ENCODE measurements around the gene TBCK. TPM values are rescaled to one million over a fixed set of nuclear protein-coding genes. Genes with fewer than 3 reads are reported as not detected.

The TBCK gene
- total and polyA plus RNA-seq, 2 of the 8 experiments (the other 6 are each of a cell fraction or from before 2014, with no cell fraction given), result 10.2 to 18.7 TPM

DNA sequence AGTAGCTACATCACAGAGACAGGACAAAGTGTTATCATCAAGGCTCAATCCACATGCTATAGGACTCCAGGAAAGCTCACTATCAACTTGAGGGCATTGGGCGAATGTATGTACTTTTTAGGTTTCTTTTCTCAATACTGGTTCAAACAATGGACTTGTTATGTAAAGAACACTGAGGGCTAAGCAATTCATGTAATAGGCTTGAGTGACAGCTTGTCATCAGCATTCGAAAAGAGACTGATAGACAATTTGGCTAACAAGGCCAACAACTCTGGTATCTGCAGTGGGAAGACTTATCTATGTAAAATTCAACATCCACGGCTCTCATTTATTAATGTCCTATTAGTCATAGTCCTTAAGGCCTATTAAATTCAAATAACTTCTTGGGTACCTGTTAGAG is 279.7 kb downstream of the TBCK start:
- Histone ChIP-seq H3K79me1 (ENCODE audit: low read depth, low read length) (no peaks in the 10 kb centered on the region), H2BK20ac (ENCODE audit: low read length) (no peak overlapping the region), H3K4me1 (replicated peaks in 1 of 4; ENCODE audit: control insufficient read depth in 3 of 4, insufficient read depth in 4 of 4, low read length in 3 of 4) (peaks cover 0 to 2% (median 0%) of the 10 kb centered on the region in 4 experiments; a peak in 1 of 7 replicates), H3K4me3 (ENCODE audit: extremely low read depth in 1 of 4, insufficient read depth in 2 of 4, low read depth in 3 of 4, low read length in 4 of 4) (no peak overlapping the region), H2AFZ (ENCODE audit: low read length) (no peak overlapping the region), H3K23ac (ENCODE audit: insufficient read length) (no peak overlapping the region), H3K36me3 (ENCODE audit: control insufficient read depth in 2 of 4, insufficient read depth in 4 of 4, low read length in 3 of 4) (no peaks in the 10 kb centered on the region), H2BK12ac (ENCODE audit: low read depth, low read length) (no peak overlapping the region), H3K56ac (replicated peaks; ENCODE audit: insufficient read length, low read depth, low read length) (no peak overlapping the region), H3K14ac (ENCODE audit: insufficient read length) (no peak overlapping the region), H4K91ac (replicated peaks; ENCODE audit: insufficient read length, low read length) (no peak overlapping the region), H2BK5ac (ENCODE audit: low read depth, low read length) (no peak overlapping the region), H3K27ac (ENCODE audit: low read depth, low read length) (no peak overlapping the region), H3K23me2 (ENCODE audit: low read depth, low read length) (no peaks in the 10 kb centered on the region), H2BK15ac (ENCODE audit: low read length) (no peak overlapping the region), H3K18ac (ENCODE audit: extremely low read depth, low read length) (no peak overlapping the region), H4K8ac (ENCODE audit: extremely low read depth, insufficient read depth, low read length) (no peak overlapping the region), H3K9me3 (ENCODE audit: insufficient read depth in 2 of 2, low read depth in 1 of 2, low read length in 1 of 2) (no peaks in the 10 kb centered on the region), H3K4me2 (ENCODE audit: insufficient read depth in 1 of 2, low read depth in 2 of 2, low read length in 2 of 2) (no peak overlapping the region), H3K4ac (replicated peaks; ENCODE audit: insufficient read length, low read depth, low read length) (no peak overlapping the region), H4K20me1 (replicated peaks in 1 of 2; ENCODE audit: control insufficient read depth in 1 of 2, insufficient read depth in 2 of 2, low read length in 2 of 2) (no peaks in the 10 kb centered on the region), H2BK120ac (replicated peaks; ENCODE audit: low read depth, low read length) (no peak overlapping the region), H2AK5ac (ENCODE audit: low read depth, low read length) (no peak overlapping the region), H4K5ac (ENCODE audit: insufficient read length, low read depth, low read length) (no peak overlapping the region), H3K9ac (replicated peaks in 1 of 4; ENCODE audit: extremely low read depth in 1 of 4, low read depth in 3 of 4, low read length in 3 of 4) (no peak overlapping the region), H3K79me2 (ENCODE audit: control insufficient read depth in 1 of 2, insufficient read depth in 2 of 2, low read length in 2 of 2) (no peaks in the 10 kb centered on the region), H3K27me3 (replicated peaks in 1 of 4; ENCODE audit: control insufficient read depth in 3 of 4, extremely low read depth in 1 of 4, insufficient read depth in 3 of 4, low read length in 3 of 4) (no peaks in the 10 kb centered on the region)
- POLR2A ChIA-PET (ENCODE audit: partially characterized antibody), result no interaction called here
- CTCF ChIA-PET (ENCODE audit: partially characterized antibody), result interaction anchor here (0.8 kb wide), 1 partner anchor 11 kb away, joined by 4 read pairs; no protein-coding TSS in a partner anchor
- WGBS, 2 experiments (ENCODE audit: extremely low coverage in 1 of 2, insufficient coverage in 1 of 2, insufficient read length in 1 of 2, insufficient replicate concordance in 2 of 2, low coverage in 1 of 2, low lambda C conversion rate in 2 of 2, missing lambda C conversion rate in 1 of 2), result 84% methylated on average over 3 of the region's 3 CpGs; no CpG with 5 or more reads in 1 of the 2 experiments
- DNase-seq (ENCODE audit: low read depth in 1 of 2, low spot score in 2 of 2) (no peak), FAIRE-seq (no peak)
- TF ChIP-seq, protein P1, sequence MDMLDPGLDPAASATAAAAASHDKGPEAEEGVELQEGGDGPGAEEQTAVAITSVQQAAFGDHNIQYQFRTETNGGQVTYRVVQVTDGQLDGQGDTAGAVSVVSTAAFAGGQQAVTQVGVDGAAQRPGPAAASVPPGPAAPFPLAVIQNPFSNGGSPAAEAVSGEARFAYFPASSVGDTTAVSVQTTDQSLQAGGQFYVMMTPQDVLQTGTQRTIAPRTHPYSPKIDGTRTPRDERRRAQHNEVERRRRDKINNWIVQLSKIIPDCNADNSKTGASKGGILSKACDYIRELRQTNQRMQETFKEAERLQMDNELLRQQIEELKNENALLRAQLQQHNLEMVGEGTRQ (IDR thresholded peaks at IDR 0.05; ENCODE audit: low read length), result no peak
- TF ChIP-seq MAX (IDR thresholded peaks at IDR 0.05), result no peak
- no peak for TF ChIP-seq SP4 (IDR thresholded peaks at IDR 0.05; ENCODE audit: low read length)
